ENCODE data around the gene EGFL6.
"Not testable (repeated sequence)": the region's sequence is repeated elsewhere in the genome, so short reads cannot be mapped to it uniquely, and the experiment has no call there.

The EGFL6 gene

DNA sequence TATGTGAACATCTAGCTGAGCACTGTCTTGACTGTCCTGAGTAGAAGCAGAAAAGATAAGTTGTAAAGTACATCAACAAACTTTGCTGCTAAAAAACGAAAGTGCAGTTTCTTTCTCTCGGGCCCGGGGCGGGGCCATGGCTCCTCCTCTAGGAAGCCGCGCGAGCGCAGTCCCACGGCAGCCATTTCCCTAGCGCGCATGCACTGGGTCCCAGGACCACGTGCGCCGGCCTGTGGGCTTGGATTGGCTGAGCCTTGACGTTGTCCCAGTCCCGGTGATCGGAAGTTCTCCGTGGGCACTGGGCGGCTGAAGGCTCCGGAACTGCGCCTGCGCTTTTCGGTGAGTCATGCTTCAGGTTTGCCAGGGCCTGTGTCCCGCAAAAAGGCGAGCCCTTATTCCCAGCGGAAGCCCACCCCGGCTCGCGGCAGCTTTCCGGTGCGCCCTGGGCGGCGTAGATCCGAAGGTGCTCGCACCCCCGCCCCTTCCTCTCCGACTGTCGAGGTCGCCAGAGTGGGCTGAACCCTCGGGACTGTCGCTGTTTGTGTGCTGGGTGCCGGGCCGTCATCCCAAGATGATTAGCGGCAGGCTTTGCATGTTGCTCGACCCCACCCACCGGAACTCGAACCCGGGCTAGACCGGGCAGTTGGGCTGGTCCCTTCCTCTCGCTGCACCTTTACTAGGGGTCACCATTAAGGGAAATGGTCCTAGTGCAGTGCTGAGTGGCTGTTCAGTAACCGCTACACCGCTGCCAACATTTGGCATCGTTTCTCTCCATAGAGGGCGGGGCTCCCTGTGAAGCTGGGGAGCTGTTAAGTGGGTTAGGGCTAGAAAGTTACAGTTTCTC is 83.7 kb downstream of the EGFL6 start, which contains the start of gene TCEANC:
TCEANC (plus strand) TSS at position 292 of the 844 bp plus-strand sequence. CDS start 9,368 bp downstream, outside the sequence.
- peak; percentile 88 to 90 for DNase-seq (ENCODE audit: low read depth in 2 of 2)

DNA sequence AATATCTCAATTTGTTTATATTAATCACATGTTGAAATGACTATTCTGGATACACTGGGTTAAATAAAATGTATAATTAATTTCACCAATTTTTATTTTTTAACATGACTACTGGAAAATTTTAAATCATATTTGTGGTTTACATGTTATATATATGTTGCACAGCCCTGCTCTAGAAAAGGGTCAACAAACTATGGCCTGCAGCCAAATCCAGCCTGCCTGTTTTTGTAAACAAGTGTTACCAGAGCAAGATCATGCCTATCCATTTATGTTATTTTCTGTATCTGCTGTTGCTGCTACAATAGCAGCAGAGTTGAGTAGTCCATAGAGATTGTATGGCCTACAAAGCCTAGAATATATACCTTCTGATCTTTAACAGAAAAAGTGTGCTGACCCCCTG is 84.7 kb downstream of the EGFL6 start:
- no peak for DNase-seq (ENCODE audit: low read depth in 2 of 2)

DNA sequence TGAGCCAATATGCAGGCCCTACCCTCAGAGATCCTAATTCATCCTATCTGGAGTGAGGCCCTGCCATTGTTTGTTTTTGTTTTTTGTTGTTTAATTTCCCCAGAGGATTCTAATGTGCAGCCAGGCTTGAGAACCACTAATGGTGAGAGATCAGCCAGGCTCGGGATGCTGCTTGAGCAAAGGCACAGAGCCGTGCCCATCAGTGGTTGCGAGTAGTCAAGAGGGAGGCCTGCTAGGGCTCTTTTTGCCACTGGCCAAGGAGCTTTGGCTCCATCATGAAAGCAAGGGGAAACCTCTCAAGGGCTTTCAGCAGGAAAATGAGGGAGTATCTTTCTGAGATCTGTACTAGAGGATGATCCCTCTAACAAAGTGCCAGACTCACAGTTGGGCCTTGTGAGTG is 86.3 kb downstream of the EGFL6 start:
- DNase-seq (ENCODE audit: low read depth in 2 of 2) = no peak

DNA sequence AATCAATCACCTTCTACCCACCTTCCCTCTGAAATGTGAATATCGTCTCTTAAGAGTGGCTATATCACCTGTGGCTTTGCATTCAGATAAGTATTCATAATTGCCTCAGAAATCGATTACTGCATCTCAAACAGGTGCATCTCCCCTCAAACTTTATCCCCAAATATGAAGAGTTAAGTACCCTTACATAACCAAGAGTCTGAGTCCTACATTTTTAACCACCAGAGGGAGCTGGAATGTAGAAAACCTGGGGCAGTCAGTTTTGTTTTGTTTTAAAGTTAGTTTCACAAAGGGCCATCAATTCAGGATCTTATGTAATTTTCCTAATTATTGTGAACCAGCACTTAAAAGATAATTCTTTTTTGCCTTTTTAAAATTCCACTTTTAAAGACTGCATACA is 89.2 kb downstream of the EGFL6 start:
- DNase-seq (ENCODE audit: low read depth in 2 of 2) = no peak

DNA sequence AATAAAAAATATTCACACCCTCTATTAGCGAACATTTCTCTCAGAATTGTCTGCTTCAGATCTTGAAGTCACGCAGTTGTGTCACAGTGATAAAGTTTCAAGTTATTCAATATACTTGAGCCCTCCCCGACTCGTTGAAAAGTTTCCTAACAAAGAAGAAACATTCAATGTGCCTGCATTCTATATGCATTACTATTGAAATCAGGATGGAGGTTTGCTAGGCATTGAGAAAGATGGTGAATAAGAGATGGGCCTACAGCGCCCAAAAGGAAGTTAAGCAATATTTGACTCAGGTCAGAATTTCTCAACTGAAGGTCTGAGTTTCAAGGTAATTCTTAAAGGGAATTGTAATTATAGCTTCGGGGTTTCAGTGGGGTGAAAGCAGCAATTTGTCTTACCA is 89.7 kb downstream of the EGFL6 start:
- DNase-seq (ENCODE audit: low read depth in 2 of 2) = no peak

DNA sequence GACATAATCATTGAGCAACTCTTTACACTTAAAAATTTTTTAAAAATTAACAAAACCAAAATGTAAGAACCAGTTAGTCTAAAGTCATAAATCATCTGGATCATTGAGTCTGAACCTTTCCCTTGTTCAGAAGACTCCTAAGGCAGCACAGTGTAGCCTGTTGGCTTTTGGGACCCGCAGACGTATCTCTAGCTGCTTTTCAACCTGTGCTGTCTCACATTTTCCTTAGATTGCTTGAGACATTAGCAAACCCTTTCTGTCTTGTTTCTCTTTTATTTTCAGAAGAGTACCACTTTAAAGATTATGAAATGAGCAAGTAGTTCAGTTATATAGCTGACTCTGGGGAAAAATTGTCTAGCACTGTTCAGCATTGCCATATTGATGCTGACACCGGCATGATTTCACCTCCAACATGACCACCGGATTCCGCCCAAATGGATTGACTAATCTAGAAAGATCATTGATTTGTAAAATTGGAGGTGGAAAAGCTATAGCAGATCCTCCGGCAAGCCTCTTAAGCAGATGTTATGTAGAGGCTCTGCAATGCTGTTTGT is 92.4 kb downstream of the EGFL6 start:
- no peak for DNase-seq (ENCODE audit: low read depth in 2 of 2)

DNA sequence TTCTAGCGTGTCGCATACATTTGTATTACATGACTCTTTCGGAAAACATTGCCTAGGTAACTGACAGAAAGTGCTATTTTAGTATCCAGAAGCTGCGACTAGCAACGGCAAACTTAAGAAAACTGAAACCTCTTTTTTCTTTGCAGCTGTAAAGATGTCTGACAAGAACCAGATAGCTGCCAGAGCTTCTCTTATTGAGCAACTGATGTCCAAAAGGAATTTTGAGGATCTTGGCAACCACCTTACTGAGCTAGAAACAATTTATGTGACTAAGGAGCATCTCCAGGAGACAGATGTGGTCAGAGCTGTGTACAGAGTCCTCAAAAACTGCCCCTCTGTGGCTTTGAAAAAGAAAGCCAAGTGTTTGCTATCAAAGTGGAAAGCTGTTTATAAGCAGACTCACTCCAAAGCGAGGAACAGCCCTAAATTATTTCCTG is 93.0 kb downstream of the EGFL6 start:
- DNase-seq (ENCODE audit: low read depth in 2 of 2) = no peak

DNA sequence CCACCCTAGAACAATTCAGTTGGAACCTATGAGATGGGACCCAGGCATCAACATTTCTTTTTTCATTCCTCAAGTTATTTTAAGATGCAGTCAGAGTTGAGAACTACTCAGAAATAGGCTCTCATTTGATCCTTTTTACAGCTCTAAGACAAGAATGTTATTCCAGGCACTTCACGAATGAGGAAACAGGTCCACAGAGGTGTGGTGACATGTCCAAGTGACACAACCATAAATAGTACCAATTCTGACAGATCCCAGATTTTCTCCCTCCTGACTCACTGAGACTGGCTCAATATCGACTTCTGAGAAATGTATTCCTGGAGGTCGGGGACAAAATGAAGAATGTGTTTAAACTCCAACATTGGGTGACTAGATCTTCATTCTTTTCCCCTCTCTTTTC is 94.6 kb downstream of the EGFL6 start:
- DNase-seq (ENCODE audit: low read depth in 2 of 2) = no peak

DNA sequence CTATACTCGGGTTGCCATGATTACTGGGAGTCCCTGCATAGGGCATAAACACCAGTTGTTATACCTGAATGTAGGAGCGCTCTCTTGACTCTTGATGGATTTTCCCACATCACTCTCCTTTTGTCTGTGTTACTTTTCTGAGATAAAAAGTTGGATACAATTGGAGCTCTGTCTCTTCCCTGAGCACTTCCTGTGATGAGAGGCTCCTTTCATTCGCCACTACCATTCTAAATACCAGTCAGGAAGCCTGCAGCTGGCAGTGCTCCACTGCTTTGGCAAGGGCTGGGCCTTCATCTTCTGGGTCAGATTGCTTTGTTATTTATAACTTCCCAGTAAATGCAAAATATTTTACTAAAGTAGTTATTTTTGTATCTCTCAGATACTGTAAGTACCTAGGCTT is 97.4 kb downstream of the EGFL6 start:
- DNase-seq (ENCODE audit: low read depth in 2 of 2) = no peak

DNA sequence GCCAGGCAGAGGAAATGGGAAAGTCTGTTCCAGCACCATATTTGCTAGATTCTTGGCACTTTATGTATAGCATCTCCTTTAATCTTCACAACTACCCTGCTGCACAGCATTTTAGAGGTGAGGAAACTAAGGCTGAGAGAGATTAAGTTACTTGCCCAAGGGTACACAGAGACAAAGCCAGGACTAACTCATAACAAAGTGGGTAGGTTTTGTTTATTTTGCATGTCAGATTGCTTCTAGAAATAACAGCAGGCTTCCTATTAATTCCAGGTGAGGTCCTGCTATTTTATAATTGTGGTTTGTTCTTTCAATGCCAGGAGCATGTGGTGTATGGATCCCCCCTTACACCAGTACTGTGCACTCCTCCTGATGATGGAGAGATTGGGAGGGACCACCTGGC is 98.5 kb downstream of the EGFL6 start:
- no peak for DNase-seq (ENCODE audit: low read depth in 2 of 2)

DNA sequence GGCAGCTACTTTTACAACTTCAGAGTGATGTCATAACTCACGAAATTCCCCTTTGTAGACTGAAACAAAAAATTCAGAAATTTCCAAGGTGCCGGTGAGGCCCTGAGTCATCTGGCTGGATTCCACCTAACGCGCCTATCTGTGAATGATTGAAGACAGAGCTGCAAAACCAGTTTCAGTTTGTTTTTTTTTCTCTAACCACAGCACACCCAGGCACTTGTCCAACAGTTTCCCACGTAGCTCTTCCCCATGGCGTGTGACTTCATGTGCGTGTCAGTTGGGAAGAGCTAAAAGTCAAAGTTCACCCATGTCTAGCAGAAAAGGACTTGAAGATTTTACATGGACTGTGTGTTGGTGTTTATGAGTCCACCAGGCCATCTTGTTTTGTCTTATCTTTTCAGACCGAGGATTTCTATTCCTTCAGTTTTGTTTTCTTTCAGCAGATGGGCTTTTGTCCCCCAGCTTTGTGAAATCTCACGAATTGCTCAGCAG is 99.9 kb downstream of the EGFL6 start:
- peak in 1 of 2 donors; percentile 19 for DNase-seq (ENCODE audit: low read depth in 2 of 2)

DNA sequence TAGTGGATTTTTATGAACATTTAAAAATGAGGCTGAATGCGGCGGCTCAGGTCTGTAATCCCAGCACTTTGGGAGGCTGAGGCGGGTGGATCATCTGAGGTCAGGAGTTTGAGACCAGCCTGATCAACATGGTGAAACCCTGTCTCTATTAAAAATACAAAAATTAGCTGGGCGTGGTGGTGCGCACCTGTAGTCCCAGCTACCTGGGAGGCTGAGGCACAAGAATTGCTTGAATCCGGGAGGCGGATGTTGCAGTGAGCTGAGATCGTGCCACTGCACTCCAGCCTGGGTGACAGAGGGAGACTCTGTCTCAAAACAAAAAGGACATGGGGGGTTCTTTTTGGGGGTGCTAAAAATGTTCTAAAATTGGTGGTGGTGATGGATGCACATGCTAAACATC is 100.4 kb downstream of the EGFL6 start:
- DNase-seq (ENCODE audit: low read depth in 2 of 2) = not testable (repeated sequence)

DNA sequence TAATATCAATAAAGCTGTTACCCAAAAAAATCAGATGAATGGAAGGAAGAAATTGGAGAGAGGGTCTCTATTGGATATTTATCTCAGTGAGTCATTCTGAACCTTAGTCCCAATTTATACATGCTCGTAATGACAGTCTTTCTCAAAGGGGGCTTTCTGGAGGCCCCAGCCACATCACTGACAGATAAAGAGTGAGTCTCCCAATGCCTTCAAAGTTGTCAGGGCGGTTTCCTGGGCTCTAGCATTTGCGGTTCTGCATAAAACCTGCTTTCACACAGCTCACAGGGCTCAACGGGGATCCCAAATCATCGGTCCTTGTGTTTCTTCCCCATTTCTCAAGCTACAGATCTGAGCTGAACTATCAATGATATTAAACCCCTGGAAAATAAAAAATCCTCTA is 100.8 kb downstream of the EGFL6 start:
- DNase-seq (ENCODE audit: low read depth in 2 of 2) = no peak

DNA sequence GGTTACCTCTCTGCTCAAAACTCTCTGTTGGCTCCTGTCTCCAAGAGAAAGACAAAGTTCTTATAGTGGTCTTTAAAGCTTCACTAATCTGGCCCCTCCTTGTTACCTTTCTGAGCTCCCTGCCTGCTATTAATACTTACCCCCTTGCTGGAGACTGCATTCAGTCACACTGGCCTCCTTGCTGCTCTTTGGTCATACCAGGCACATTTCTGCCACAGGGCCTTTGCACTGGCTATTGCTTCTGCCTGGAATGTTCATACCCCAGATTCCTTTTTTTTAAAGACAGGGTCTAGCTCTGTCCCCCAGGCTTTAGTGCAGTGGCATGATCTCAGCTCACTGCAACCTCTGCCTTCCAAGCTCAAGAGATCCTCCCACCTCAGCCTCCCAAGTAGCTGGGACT is 103.6 kb downstream of the EGFL6 start:
- no peak for DNase-seq (ENCODE audit: low read depth in 2 of 2)

DNA sequence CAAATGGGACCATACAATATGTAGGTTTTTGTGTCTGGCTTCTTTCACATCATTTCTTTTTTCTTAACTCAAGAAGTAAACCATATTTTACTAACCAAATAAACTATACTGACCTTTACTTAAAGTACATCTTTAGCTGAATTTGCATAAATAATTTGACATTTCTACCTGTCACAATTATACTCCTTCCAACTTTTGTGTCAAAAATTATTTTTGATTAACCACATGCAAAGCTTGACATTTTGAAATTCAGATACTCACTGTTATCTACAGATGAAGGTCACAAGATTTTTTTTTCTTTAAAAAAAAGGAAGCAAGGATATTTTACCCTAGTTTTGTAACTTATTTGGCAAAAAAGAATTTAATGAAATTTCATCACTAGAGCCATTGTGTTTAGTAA is 107.5 kb downstream of the EGFL6 start:
- DNase-seq (ENCODE audit: low read depth in 2 of 2) = no peak

DNA sequence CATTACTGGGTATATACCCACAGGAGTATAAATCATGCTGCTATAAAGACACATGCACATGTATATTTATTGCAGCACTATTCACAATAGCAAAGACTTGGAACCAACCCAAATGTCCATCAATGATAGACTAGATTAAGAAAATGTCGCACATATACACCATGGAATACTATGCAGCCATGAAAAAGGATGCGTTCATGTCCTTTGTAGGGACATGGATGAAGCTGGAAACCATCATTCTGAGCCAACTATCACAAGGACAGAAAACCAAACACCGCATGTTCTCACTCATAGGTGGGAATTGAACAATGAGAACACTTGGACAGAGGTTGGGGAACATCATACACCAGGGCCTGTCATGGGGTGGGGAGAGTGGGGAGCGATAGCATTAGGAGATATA is 110.3 kb downstream of the EGFL6 start:
- DNase-seq (ENCODE audit: low read depth in 2 of 2) = not testable (repeated sequence)

DNA sequence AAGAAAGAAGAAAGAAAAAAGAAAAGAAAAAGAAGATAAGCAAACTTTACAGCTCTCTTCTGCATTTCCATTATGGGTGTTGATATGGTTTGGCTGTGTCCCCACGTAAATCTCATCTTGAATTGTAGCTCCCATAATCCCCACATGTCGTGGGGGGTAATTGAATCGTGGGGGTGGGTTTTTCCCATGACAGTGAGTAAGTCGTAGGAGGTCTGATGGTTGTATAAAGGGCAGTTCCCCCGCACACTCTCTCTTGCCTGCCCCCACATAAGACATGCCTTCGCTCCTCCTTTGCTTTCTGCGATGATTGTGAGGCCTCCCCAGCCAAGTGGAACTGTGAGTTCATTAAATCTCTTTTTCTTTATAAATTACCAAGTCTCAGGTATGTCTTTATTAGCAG is 112.2 kb downstream of the EGFL6 start:
- no peak for DNase-seq (ENCODE audit: low read depth in 2 of 2)
